ENCODE results near the gene TPBG. TPM values are rescaled to one million over a fixed set of nuclear protein-coding genes. Genes with fewer than 3 reads are reported as not detected.

Gene TPBG
- total and polyA plus RNA-seq, 11 donors = 1.0 to 10.0 (median 2.6) TPM

DNA sequence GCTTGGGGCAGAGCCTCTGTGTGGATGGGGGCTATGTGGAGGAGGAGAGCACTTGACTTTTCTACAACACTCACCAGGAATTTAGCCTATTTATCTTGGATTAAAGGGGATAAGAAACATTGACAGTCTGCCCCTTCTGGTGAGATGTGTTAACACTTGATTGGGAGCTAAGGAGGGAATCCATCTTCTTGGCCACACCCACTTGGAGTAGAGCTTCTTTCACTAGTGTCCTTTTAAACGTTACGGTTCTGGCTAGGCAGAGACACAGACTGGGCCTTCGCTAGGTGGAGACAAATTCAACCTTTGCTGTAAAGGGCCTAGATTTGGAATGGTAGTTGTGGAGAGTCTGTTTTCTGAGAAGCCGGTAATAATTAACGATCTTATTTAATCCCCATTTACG, 15.5 kb upstream of the TPBG start:
- intact Hi-C loops (cut with DNase I) = no loop called here
- no peak overlapping the region for H3K4me3 ChIP-seq
- no peaks in the 10 kb centered on the region for H3K4me1 ChIP-seq
- no peaks in the 10 kb centered on the region for H3K36me3 ChIP-seq
- H3K9me3 ChIP-seq = peaks cover 0 to 17% (median 7%) of the 10 kb centered on the region in 12 donors
- peaks cover 0 to 4% (median 0%) of the 10 kb centered on the region in 9 donors for H3K27me3 ChIP-seq
- H3K27ac ChIP-seq = no peak overlapping the region
- DNase-seq = no peak
- 83 to 87% (median 85%) methylated on average over 6 of the region's 6 CpGs for WGBS, 4 donors
- no peak for ATAC-seq
- TF ChIP-seq POLR2A (IDR thresholded peaks at IDR 0.05) = no peak
- no peak for TF ChIP-seq CTCF (IDR thresholded peaks at IDR 0.05)

DNA sequence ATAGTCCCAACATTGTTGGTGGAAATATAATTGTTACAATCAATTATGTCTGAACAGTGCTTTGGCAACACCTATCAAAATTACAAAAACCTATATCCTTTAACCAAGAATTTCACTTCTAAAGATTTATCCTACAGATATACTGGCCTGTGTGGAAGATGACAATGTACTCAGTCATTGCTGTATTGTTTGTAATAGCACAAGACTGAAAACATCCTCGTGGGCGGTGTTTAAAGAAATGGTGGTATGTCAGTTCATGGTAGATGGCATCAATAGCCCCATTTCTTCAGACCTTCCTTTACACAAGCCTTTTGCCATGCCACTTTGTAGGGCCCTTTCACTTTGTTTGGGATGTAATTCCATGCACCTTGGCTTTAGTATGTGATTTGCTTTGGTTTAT, 9.8 kb upstream of the TPBG start:
- ATAC-seq (no peak), DNase-seq (no peak)
- no peaks in the 10 kb centered on the region for H3K9me3 ChIP-seq
- peaks cover 0 to 4% (median 0%) of the 10 kb centered on the region in 9 donors for H3K27me3 ChIP-seq
- no peak overlapping the region for H3K27ac ChIP-seq
- no peaks in the 10 kb centered on the region for H3K36me3 ChIP-seq
- WGBS, 4 donors = 82 to 89% (median 86%) methylated on average over 2 of the region's 2 CpGs
- H3K4me3 ChIP-seq = no peak overlapping the region
- H3K4me1 ChIP-seq = no peaks in the 10 kb centered on the region
- intact Hi-C loops (cut with DNase I) = no loop called here
- TF ChIP-seq CTCF (IDR thresholded peaks at IDR 0.05) (no peak), POLR2A (IDR thresholded peaks at IDR 0.05) (no peak)

DNA sequence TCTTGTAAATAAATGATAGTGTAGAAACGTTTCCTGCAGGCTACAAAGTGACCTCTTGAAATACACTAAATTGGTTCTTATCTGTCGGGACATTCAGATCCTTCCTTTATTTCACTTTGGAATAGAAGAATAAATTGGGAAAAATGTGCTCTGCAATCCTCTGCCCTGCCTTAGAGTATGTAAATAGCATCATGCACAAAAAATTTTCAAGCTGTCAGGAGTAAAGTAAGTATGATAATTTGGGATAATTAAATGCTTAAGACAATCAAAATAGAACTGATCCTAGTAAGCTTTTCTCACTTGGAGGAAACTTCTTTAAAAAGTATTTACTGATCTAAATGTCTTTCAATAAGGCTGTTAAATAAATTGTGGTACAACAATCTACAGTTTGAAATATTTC, 3.1 kb upstream of the TPBG start:
- ATAC-seq = no peak
- no peak for DNase-seq
- no peak overlapping the region for H3K27ac ChIP-seq
- WGBS, 4 donors = 51 to 57% (median 54%) methylated on average over 2 of the region's 2 CpGs
- no peak overlapping the region for H3K4me3 ChIP-seq
- H3K36me3 ChIP-seq = no peaks in the 10 kb centered on the region
- TF ChIP-seq CTCF (IDR thresholded peaks at IDR 0.05) (no peak), POLR2A (IDR thresholded peaks at IDR 0.05) (no peak)
- H3K9me3 ChIP-seq = no peaks in the 10 kb centered on the region
- H3K4me1 ChIP-seq = peaks cover 0 to 25% (median 6%) of the 10 kb centered on the region in 12 donors
- intact Hi-C loops (cut with DNase I) = loop anchor here in 2 of 10 donors (10.0 kb wide), 2 partner anchors 694 to 834 kb away; partner anchors contain the start of genes PGM3 (in 2 of the 2) and RWDD2A (in 2 of the 2)
- H3K27me3 ChIP-seq = peaks cover 0 to 53% (median 12%) of the 10 kb centered on the region in 9 donors

- peaks cover 0 to 25% (median 6%) of the 10 kb centered on the region in 12 donors for H3K4me1 ChIP-seq
- no peak overlapping the region for H3K4me3 ChIP-seq
- no peak for TF ChIP-seq POLR2A (IDR thresholded peaks at IDR 0.05)
- TF ChIP-seq CTCF (IDR thresholded peaks at IDR 0.05) = no peak
- WGBS, 4 donors = 78 to 92% (median 81%) methylated on average over 3 of the region's 3 CpGs
- ATAC-seq = no peak
- no peaks in the 10 kb centered on the region for H3K36me3 ChIP-seq
- no peaks in the 10 kb centered on the region for H3K9me3 ChIP-seq
- no peak for DNase-seq
- peaks cover 0 to 63% (median 17%) of the 10 kb centered on the region in 9 donors for H3K27me3 ChIP-seq
- H3K27ac ChIP-seq = no peak overlapping the region
- intact Hi-C loops (cut with DNase I) = loop anchor here in 2 of 10 donors (10.0 kb wide), 2 partner anchors 693 to 833 kb away; partner anchors contain the start of genes PGM3 (in 2 of the 2) and RWDD2A (in 2 of the 2)
These were observed 2.0 kb upstream of the TPBG start for GRCh38 chr6:82361631-82362030.
